CD4-positive, alpha-beta T cell treated with Interleukin-4 for 4 hours (primary cell): ENCODE measurements around the gene RIMBP2.

Experiments used
- DNase-seq: peaks from one replicate; pipeline ENCODE4 v3.0.0-alpha.2; 2020

Gene RIMBP2

DNA sequence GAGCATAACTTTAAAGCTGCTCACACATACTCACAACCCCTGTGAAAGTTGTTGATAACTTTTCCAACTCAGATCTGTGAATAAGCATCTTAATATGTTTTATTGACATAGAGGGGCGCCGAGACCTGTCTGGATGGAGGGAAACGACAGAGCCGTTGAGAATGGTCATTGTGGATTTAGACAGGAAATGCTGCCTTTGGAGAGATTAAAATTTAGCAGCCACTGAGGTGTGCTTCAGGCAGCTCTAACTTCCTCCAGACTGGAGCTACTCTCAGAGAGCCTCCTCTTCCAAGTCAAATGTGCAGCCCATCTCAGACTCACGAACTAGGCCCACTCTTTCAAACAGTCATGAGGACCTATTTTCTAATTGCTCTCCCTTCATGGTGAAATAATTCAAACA lies 90.9 kb downstream of the RIMBP2 start:
- DNase-seq = no peak

DNA sequence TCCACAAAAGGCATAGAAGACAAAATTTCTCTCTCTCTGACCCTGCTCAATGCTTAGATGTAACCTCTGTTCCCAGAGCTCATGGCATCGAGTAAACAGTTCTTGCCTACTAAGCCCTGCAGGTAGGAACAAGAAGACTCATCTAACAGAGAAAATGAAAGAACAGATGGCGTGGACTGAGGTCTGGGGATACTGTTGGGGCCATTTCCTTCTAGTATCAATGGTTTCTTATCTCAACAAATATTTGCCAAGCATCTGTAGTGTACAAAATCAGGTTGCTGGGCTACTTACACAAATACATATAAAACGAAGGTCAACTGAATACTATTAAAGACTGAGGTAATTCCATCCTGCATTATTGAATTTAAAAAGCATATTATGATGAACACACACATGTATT lies 93.3 kb downstream of the RIMBP2 start:
- no peak for DNase-seq

DNA sequence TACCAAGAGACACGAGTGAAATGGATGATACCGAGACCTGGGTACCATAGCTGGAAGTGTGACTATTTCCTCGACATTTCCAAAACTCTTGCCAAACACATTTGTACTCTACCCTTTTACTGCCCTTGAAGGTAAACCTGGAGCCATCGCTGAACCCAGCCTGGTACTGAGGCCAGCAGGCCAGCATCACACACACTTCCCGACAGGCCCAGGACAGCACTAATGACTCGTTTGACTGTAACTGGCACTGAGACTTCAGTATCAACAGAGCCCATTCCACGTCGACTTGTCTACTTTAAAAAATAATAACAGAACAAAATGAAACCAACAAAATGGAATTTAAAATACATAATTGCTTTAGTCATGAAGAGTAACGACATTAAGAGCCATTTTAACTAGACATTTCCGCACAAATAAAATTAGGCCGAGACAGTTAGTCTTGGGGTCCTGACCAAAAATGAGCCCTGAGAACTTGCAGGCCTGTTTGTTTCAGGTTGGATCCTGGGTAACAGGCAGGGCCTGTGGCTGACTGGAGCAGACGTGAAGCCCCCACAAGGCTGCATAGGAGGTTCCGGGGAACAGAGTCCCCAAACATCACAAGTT lies 94.3 kb downstream of the RIMBP2 start:
- no peak for DNase-seq

DNA sequence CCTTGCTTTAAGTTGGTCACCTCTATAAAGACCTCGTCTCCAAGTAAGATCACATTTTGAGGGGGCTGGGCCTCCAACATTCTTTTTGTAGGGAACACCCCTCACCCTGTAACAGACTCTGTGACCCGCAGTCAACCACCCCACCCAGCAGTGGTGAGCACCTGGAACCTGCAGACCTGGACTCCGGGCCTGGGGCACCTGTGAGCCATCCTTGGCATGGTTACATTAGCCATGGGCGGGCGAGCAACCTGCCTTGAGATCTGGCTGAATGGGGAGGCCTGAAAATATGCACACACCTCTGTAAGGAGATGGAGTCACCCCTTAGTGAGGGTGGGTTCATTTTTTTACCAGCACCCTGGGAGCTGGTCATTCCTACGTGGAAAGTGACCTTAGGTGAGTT lies 95.3 kb downstream of the RIMBP2 start:
- DNase-seq = no peak

DNA sequence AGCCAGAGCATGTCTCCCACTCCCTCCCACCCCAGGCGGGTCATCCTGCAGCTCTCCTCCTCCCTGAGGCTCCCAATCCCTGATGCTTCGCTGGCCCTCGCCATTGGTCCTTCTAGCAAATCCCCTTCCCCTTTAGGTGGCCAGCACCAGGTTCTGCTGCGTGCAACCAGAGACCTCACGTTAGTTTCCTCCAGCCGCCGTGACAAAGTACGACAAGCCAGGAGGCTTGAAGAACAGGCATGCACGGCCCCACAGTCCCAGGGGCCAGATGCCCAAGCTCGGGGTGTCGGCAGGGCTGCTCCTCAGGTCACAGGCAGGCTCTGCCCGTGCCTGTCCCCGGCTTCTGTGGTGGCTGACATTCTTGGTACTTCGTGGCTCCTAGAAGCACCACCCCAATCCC lies 95.8 kb downstream of the RIMBP2 start:
- no peak for DNase-seq

DNA sequence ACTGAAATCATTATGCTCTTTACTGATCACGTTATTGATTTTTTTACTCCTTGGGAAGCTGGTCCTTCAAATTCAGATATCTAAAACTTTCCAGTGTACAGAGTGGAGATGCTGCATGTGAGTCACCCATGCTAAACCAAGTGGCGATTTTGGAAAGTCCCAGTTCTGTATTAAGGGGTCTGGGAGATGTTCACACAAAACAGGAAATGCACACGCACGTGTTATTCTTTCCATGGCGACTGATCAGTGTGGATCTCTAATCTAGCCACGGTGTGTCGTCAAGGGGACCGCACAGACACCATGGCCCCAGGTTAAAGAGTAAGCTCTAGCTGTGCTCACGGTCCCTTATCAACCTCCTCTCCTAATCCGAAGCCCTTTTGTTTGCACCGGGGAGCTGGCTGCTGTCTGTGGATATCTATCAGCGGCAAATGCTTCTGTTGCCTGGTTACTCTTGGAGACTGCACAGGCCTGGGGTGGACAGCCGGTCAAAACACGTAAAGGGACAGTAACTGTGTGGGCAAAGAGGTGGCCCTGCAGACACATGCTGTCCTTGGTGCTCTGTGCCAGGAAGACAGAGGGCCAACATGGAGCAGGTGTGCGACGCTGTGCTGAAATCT lies 96.6 kb downstream of the RIMBP2 start:
- DNase-seq = no peak

DNA sequence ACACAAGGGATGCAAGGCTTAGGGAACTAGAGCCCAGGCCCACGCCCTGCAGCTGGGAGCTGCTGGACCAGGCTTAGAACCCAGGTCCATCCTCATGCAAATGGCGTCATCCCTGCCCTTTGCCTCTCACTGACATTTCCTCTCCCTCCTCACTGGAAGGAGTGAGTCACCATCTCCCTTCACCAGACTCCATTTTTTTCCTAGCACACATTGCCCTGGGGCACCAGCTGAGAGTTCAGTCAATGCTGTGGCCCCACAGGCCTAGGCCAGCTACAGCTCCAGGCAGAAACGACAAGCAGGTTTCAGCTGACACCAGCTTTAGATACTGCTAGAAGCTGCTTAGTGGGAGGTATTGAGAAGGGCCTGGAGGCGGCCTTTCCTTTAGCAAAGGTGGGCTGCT lies 98.9 kb downstream of the RIMBP2 start:
- DNase-seq = no peak

- DNase-seq = no peak
Observed at GRCh38 chr12:130615861-130616345, 100.2 kb downstream of the RIMBP2 start.

DNA sequence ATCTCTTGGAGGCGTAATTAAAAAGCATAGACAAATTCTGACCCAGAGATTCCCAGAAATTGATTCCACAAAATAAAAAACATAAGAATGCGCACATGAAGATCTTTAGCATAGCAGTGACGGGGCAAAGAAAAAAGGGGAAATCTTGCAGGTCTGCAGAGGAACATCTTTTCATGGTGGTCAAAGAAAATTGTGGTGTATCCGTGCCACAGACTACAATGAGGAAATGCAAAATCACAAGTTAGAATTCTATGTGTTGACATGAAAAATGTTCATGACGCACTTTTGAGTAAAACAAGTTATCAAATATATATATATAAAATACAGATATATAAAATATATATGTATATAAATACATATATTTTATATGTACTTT lies 101.6 kb downstream of the RIMBP2 start:
- no peak for DNase-seq

DNA sequence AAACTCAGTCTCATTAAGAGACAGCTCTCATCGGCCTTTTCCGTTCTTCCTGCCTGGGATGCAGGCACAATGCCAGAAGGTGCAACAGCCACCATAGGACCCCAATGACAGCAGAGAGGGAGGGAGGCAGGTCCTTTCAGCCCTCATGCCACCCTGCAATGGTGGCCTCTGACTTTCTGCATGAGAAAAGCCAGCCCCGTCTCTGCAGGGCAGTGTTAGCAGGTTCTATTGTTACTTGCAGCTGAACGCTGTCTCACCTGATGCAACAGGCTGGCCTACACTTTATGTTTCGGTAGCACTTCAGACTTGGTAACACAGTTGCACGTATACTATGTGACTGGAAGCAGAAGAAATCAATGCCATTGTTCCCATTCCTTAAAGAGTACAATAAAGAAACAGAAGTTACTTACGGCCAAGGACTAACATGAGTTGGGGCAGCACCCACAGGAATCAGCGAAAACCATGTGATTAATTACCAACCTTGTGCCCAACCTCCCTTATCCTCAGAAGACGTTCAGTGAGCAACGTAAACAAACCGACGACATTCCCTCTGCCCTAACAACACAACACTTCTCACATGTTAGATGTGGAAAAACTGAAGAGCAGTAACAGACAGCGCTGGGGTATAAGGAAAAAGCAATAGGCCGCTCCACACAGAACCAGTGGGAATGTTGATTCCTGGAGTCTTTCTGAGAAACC lies 102.1 kb downstream of the RIMBP2 start:
- DNase-seq = no peak

GRCh38 chr12:130613131-130613530 lies 103.0 kb downstream of the RIMBP2 start:
- no peak for DNase-seq

GRCh38 chr12:130611026-130611905 lies 104.8 kb downstream of the RIMBP2 start:
- DNase-seq = no peak

- DNase-seq = no peak
Observed at GRCh38 chr12:130609966-130610365, 106.1 kb downstream of the RIMBP2 start.

DNA sequence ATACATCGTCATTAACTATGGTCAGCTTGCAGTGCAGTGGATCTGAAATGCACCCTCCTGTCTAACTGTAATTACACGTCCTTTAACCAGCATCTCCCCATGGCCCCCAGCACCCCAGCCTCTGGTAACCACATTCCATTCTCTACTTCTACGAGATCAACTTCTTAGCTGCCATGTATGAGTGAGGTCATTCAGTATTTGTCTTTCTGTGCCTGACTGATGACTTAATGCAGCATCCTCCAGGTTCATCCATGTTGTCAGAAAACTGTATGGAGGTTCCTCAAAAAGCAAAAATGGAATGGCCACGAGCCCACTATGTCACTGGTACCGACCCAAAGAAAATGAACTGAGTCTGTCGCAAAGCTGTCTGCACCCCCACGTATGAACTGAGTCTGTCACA lies 107.3 kb downstream of the RIMBP2 start:
- DNase-seq = no peak

DNA sequence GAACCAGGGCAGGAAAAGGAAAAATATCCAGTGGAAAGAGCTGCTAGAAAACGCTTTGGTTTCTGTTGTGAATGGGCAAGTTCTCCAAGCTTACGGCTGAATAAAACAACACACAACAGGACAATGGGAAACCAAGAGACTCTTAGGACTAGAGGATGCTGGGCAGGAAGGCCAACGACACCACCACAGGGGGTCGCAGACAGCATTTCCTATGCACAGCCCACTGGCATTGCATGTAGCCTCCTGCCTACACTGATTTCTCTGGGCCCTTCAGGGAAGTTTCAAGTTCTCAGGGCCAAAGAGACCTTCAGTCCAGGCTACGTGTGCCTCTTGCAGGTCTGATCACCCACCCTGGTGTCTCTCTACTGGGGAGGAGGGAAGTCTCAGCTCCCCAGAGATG lies 108.0 kb downstream of the RIMBP2 start:
- DNase-seq = no peak

DNA sequence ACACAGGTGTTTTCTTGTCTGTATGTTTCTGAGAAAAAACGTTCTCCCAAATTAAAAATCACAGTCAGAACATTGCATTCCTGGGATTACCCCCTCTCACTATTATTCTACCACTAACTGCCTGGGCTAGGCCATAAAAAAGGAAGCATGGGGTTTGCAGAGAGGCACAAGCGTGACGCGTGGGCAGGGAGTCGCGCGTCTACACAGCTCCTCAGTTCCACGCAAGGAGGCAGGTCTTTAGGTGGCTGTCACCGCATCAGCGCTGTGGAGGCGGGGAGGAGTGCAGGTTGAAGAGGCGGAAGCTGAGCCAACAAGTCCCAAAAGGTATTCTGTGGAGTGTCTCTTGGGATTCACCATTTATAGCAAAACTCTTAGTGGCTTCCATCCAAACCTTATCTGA lies 109.9 kb downstream of the RIMBP2 start:
- DNase-seq = no peak

DNA sequence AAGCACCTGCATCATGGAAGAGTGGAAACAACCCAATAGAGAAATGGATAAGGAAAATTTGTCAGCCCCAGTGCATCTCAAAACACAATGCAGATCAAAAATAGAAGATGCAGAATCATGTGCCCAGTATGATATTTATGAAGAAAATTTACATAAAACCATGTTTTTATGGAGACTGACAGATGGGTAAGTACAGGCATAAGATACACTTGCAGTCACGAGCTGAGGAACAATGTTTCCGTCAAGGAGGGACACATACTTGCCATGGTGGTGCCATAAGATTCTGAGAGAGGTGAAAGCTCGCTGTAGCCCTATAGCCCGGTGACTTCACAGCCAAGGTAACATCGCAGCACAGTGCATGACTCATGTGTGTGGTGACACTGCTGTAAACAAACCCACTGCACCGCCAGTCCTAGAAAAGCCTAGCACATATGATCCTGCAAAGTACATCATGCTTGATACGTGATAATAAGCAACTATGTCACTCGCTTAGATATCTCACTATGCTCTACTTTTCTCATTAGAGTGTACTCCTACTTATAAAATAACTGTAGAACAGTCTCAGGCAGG lies 112.6 kb downstream of the RIMBP2 start:
- DNase-seq = no peak

- no peak for DNase-seq
Observed at GRCh38 chr12:130602251-130602650, 113.8 kb downstream of the RIMBP2 start.

DNA sequence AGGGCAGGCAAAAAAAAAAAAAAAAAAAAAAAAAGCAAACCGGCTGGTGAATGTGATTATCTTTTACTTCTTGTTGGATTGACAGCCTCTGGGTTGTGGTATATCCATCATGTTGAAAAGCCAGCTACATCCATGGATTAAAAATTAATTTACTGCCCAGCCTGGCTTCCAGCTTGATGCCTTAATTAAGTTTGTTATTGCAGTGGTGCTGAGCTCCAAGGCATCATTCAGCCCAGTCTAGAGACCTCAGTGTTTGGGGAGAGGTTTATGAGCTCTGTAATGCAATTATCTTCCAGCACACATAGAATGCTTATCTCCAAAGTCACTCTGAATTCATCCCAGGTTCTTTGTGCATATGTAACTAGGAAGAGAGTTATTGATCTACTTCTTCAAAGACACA lies 114.8 kb downstream of the RIMBP2 start:
- DNase-seq = no peak

DNA sequence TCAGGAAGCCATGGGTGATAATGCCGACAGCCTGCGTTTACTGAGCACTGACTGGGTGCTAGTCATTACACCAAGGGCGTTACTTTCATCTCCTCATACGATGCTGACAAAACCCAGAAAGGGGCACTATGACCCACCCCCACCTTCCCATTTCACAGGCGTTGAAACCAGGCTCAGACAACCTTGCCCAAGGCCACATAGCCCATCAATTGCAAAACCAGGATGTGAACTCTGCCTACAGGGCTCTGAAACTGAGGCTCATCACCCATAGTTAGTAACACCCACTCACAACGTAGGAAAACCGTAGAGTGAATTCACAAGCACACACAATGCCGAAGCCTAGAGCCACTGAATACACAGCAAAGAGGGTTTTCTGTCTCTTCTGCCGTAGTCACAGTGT lies 119.9 kb downstream of the RIMBP2 start:
- DNase-seq = no peak

DNA sequence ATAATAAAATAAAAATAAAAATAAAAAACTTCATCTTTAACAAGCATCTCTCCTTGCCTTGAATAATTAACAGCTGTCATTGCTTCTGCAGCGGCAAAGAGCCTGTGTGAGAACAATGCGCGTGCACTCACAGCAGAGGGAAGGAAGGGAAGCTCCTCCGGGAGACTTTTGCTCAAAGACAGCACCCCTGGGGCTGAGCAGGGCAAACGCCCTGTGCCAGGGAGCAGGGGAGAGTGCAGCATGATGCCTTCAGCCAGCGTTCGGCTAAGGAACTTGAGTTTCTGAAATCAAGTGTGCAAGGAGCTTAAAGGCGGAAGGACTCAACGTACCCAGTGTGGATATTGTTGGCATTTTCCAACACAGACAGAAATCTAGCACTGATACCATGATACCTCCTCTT lies 120.5 kb downstream of the RIMBP2 start:
- no peak for DNase-seq

GRCh38 chr12:130593056-130593455 lies 123.0 kb downstream of the RIMBP2 start:
- DNase-seq = no peak

DNA sequence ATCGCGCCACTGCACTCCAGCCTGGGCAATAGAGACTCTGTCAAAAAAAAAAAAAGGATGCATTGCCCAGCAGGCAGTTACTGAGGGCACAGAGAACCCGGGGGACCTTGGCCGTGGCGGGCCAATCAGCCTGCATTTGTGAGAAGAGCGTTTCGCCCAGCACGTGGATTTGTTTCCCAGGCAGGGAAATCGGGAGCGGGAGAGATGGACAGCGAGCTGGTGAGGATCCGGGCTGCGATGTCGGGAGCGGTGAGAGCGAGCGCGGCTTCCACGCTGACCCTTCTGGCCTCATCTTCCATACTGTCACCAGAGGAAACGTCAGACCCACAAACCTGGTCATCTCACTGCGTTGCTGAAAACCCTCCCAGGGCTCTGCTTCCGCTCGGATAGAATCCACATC lies 123.5 kb downstream of the RIMBP2 start:
- no peak for DNase-seq
